WERI-Rb-1 (cell line): Measurements from ENCODE around the gene PTPRH.

Experiments used
- DNase-seq: peaks from one replicate; pipeline ENCODE4 v3.0.0-alpha.2; 2020
- H3K27ac ChIP-seq: fragments of 250-450 bp; sonication (Bioruptor Pico); 2 replicates; pipeline ENCODE4 v1.5.1; 2020; ENCODE audit warnings: mild to moderate bottlenecking, moderate library complexity
- H3K27me3 ChIP-seq: fragments of 250-450 bp; sonication (Bioruptor Pico); 2 replicates; pipeline ENCODE4 v1.5.1; 2021; ENCODE audit warnings: mild to moderate bottlenecking, low read depth, moderate library complexity; ENCODE audit not compliant: insufficient read depth, severe bottlenecking
- H3K36me3 ChIP-seq: fragments of 250-450 bp; sonication (Bioruptor Pico); 2 replicates; pipeline ENCODE4 v1.5.1; 2020; ENCODE audit warnings: mild to moderate bottlenecking, moderate library complexity
- H3K4me3 ChIP-seq: 2 replicates; pipeline ENCODE4 v1.5.1; 2011; ENCODE audit warnings: low read depth, mild to moderate bottlenecking, control low read depth, low read length
- H3K9me3 ChIP-seq: fragments of 250-450 bp; sonication (Bioruptor Pico); 2 replicates; pipeline ENCODE4 v1.5.1; 2021; ENCODE audit warnings: mild to moderate bottlenecking, moderate library complexity; ENCODE audit not compliant: severe bottlenecking
- CTCF ChIP-seq: IDR thresholded peaks from 2 replicates; pipeline ENCODE4 v1.5.1; 2011; ENCODE audit warnings: low read depth, mild to moderate bottlenecking, control low read depth, inconsistent platforms, low read length

The PTPRH gene

DNA sequence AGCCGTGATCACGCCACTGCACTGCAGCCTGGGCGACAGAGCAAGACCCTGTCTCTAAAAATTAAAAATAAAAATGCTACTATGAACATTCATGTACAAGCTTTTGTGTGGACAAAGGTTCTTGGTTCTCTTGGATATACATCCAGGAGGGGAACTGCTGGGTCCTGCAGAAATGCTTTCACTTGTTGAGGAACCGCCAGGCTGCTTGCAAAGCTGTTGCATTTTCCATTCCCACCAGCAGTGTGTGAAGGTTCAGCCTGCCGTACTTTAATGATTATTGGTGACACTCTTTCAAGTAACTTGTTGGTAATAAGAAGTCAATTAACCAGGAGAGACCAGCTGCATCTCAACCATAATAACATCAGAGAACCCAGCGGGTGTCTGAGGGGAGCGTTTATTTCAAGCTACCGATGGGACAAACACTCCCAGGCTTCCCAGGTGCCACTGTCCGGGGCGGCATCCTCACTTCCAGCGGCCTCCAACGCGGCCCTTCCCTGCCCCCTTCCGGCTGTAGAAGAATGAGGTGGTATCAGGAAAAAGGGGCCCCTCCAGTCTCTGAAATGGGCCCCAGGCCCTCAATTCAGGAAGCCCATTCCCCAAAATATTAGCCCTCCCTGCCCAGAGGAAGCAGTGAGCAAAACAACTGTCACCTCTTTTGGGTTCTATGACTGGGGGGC is 76.7 kb downstream of the PTPRH start:
- no peak overlapping the region for H3K4me3 ChIP-seq
- H3K36me3 ChIP-seq = peaks cover 17% of the 10 kb centered on the region
- H3K9me3 ChIP-seq = no peaks in the 10 kb centered on the region
- TF ChIP-seq CTCF = no peak
- DNase-seq = no peak
- H3K27ac ChIP-seq = no peak overlapping the region
- no peaks in the 10 kb centered on the region for H3K27me3 ChIP-seq

DNA sequence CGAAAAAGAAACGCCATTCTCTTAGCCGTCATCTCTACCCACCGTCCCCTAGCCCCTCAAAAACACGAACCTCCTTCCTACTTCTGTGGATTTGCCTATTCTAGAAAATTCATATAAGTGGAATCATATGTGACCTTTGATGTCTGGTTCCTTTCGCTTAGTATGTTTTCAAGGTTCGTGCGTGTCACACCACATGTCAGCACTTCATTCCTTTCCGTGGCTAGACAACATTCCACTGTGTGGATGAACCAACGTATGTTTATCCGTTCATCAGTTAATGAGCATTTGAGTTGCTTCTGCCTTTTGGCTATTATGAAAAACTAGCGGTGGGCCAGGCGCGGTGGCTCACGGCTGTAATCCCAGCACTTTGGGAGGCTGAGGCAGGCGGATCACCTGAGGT is 77.9 kb downstream of the PTPRH start:
- no peaks in the 10 kb centered on the region for H3K9me3 ChIP-seq
- DNase-seq = no peak
- H3K36me3 ChIP-seq = peaks cover 14% of the 10 kb centered on the region
- no peaks in the 10 kb centered on the region for H3K27me3 ChIP-seq
- TF ChIP-seq CTCF = no peak
- H3K27ac ChIP-seq = no peak overlapping the region
- no peak overlapping the region for H3K4me3 ChIP-seq
